ENCODE measurements around the gene AP1S1.

DNA sequence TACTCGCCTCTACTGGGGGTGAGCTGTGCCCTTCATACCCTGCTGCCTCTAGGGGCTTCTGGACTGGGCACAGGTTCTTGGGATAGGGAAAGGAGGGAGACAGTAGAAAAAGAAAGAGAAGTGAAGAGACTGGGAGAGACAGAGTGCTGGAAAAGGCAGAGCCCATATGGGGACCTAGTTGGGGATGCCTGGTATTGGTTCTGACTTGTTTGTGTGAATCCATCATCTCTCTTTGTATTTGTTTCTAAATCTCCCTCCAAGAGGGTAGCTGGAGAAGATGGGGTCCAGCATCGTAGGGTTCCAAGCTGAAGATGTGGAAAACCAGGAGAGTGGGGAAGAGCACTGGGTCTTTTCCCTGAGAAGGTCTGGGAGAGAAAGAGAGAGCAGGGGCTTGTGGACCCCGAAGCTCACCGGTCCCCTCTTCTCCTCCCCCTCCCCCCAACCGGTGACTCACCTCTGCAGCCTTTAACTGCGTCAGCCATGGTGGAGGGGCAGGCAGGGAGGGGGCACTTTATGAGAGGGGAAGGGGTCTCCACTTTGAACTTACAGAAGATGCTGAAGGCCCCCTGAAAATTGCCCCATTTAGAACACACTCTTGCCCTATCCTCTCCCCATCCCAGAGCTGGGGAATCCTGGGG lies 14.3 kb downstream of the AP1S1 start:
- TF ChIP-seq, protein P1, sequence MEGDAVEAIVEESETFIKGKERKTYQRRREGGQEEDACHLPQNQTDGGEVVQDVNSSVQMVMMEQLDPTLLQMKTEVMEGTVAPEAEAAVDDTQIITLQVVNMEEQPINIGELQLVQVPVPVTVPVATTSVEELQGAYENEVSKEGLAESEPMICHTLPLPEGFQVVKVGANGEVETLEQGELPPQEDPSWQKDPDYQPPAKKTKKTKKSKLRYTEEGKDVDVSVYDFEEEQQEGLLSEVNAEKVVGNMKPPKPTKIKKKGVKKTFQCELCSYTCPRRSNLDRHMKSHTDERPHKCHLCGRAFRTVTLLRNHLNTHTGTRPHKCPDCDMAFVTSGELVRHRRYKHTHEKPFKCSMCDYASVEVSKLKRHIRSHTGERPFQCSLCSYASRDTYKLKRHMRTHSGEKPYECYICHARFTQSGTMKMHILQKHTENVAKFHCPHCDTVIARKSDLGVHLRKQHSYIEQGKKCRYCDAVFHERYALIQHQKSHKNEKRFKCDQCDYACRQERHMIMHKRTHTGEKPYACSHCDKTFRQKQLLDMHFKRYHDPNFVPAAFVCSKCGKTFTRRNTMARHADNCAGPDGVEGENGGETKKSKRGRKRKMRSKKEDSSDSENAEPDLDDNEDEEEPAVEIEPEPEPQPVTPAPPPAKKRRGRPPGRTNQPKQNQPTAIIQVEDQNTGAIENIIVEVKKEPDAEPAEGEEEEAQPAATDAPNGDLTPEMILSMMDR (IDR thresholded peaks at IDR 0.05; ENCODE audit: poor library complexity): no peak
- no peak for TF ChIP-seq EZH2phosphoT487 (IDR thresholded peaks at IDR 0.05; ENCODE audit: low read depth, severe bottlenecking, unreplicated experiment)
- no peak for TF ChIP-seq EZH2 (IDR thresholded peaks at IDR 0.05; ENCODE audit: borderline replicate concordance)
